ENCODE measurements around the gene CCDC136.

CCDC136 gene

DNA sequence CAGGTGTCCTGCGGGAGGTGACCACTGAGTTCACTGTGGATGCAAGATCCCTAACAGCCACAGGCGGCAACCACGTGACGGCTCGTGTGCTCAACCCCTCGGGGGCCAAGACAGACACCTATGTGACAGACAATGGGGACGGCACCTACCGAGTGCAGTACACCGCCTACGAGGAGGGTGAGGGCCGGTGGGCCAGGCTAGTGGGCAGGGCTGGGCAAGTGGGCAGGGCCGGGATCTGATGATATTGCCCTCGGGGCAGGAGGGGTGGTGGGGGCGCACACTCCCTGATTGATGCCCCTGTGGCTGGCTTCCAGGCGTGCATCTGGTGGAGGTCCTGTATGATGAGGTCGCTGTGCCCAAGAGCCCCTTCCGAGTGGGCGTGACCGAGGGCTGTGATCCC is 54.2 kb downstream of the CCDC136 start:
- H3K36me3 Mint-ChIP-seq: no peaks in the 10 kb centered on the region
- no peak for DNase-seq (ENCODE audit: low spot score in 2 of 2)
- ATAC-seq (ENCODE audit: low read depth): no peak
- H3K4me3 Mint-ChIP-seq: no peak overlapping the region
- no peak overlapping the region for H3K27ac Mint-ChIP-seq
- peaks cover 9% of the 10 kb centered on the region for H3K27me3 Mint-ChIP-seq
- H3K9me3 Mint-ChIP-seq: no peaks in the 10 kb centered on the region
- peaks cover 5% of the 10 kb centered on the region for H3K4me1 Mint-ChIP-seq

DNA sequence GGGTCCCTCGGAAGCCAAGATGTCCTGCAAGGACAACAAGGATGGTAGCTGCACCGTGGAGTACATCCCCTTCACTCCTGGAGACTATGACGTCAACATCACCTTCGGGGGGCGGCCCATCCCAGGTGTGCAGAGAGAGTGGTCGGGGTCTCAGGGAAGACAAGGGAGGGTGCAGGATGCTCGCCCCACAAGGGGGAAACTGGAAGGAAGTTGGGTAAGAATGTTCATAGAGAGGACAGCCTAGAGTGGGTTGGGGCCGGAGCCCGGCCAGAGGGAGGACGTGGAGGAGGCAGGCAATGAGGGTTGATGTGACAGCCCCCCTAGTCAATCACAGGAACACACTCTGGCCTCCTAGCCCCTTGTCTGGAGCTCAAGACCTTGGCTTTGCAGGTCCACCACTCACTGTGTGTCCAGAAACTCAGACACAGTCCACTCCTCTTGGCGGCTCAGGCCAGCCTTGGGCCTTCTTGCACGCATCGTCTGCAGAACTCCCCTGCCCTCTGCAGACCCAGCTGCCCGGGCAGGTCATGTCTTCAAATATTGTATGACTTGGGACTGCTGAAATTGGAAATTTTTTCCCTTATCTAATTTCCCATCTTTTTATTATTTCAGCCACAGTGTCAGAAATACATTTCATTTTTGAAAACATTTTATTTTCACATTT is 55.1 kb downstream of the CCDC136 start:
- Mint-ChIP-seq H3K9me3 (no peaks in the 10 kb centered on the region), H3K4me1 (peaks cover 4% of the 10 kb centered on the region), H3K4me3 (no peak overlapping the region), H3K36me3 (no peaks in the 10 kb centered on the region), H3K27me3 (peaks cover 9% of the 10 kb centered on the region), H3K27ac (no peak overlapping the region)
- DNase-seq (ENCODE audit: low spot score in 2 of 2): no peak
- no peak for ATAC-seq (ENCODE audit: low read depth)

DNA sequence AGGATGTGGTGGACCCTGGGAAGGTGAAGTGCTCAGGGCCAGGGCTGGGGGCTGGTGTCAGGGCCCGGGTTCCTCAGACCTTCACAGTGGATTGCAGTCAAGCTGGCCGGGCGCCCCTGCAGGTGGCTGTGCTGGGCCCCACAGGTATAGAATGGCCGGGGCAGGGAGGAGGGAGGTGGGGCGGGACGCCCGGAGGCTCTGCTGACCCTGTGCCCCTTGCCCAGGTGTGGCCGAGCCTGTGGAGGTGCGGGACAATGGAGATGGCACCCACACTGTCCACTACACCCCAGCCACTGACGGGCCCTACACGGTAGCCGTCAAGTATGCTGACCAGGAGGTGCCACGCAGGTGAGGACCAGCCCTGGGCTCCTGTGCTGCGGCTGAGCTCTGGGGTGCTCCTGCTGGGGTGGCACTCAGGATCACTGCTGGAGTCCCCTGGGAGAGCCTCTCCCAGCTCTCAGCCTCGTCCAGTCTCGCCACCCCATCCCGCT is 56.0 kb downstream of the CCDC136 start:
- Mint-ChIP-seq H3K27ac (no peak overlapping the region), H3K36me3 (no peaks in the 10 kb centered on the region), H3K9me3 (no peaks in the 10 kb centered on the region), H3K27me3 (peaks cover 9% of the 10 kb centered on the region), H3K4me1 (no peaks in the 10 kb centered on the region), H3K4me3 (no peak overlapping the region)
- DNase-seq (ENCODE audit: low spot score in 2 of 2) (no peak), ATAC-seq (ENCODE audit: low read depth) (no peak)

DNA sequence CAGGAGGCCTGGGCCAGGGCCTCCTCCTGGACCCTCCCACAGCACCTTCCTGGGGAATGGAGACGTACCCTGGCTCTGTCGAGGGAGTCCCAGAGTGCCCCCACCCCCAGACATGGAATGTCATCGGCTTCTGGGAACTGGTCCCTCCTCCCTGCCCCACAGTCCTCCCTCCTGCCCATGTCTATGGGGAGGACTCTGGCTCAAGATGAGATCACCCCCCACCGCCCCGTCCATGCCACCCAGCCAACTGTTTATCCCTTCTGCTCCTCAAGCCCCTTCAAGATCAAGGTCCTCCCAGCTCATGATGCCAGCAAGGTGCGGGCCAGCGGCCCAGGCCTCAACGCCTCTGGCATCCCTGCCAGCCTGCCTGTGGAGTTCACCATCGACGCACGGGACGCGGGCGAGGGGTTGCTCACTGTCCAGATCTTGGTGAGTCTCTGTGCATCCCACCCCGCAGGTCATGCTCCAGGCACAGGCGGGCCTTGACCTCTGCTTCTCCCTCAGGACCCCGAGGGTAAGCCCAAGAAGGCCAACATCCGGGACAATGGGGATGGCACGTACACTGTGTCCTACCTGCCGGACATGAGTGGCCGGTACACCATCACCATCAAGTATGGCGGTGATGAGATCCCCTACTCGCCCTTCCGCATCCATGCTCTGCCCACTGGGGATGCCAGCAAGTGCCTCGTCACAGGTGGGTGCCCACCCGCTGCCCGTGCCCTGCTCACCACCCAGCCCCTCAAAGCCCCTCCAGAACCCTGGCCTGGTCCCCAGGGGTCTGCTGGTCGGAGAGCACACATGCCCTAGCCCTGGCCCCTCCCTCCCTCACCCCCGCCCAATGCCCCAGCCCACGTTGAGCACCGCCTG is 56.8 kb downstream of the CCDC136 start:
- Mint-ChIP-seq H3K36me3 (no peaks in the 10 kb centered on the region), H3K4me3 (no peak overlapping the region), H3K27ac (no peak overlapping the region), H3K27me3 (peaks cover 10% of the 10 kb centered on the region), H3K4me1 (no peaks in the 10 kb centered on the region), H3K9me3 (no peaks in the 10 kb centered on the region)
- no peak for DNase-seq (ENCODE audit: low spot score in 2 of 2)
- no peak for ATAC-seq (ENCODE audit: low read depth)

DNA sequence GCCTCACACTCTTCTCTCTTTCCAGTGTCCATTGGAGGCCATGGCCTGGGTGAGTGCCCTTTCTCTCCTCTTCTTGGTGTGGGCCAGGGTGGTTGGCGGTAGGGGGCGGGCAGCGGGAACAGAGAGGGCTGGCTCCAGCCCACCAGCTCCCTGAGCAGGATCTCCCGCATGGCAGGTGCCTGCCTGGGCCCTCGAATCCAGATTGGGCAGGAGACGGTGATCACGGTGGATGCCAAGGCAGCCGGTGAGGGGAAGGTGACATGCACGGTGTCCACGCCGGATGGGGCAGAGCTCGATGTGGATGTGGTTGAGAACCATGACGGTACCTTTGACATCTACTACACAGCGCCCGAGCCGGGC is 57.4 kb downstream of the CCDC136 start:
- Mint-ChIP-seq H3K27me3 (peaks cover 12% of the 10 kb centered on the region), H3K4me1 (peaks cover 2% of the 10 kb centered on the region)

DNA sequence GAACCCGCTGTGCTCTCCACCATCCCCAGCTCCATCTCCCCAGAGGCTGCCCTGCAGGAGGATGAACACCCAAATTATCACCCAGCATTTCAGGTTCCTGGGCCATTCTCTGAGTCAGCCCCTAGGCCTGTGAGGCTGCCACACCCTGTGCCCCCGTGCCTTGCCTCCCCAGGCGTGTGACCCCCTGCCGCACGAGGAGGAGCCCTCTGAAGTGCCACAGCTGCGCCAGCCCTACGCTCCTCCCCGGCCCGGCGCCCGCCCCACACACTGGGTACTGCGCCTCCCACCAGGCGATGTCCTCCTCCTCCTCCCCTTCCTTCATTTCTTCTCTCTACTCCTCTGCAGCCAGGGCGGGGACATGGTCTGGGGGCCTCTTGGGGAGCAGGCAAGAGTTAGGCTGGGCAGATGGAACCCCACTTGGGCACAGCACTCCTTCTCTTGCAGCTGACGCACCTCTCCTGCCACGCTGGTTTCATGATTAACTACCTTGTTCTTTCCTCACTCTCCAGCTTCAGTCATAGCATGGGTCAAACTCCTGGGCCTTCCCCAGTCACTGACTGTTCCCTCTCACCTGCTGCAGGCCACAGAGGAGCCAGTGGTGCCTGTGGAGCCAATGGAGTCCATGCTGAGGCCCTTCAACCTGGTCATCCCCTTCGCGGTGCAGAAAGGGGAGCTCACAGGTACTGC is 58.2 kb downstream of the CCDC136 start:
- DNase-seq (ENCODE audit: low spot score in 2 of 2) (no peak), ATAC-seq (ENCODE audit: low read depth) (no peak)
- Mint-ChIP-seq H3K36me3 (peaks cover 1% of the 10 kb centered on the region), H3K4me1 (peaks cover 2% of the 10 kb centered on the region), H3K27ac (no peak overlapping the region), H3K9me3 (no peaks in the 10 kb centered on the region), H3K27me3 (peaks cover 12% of the 10 kb centered on the region), H3K4me3 (no peak overlapping the region)

More for the DNA sequence above, 57.4 kb downstream of the CCDC136 start:
- H3K27ac Mint-ChIP-seq: no peak overlapping the region
- no peaks in the 10 kb centered on the region for H3K9me3 Mint-ChIP-seq
- no peak overlapping the region for H3K4me3 Mint-ChIP-seq
- DNase-seq (ENCODE audit: low spot score in 2 of 2): no peak
- ATAC-seq (ENCODE audit: low read depth): no peak
- H3K36me3 Mint-ChIP-seq: peaks cover 1% of the 10 kb centered on the region

DNA sequence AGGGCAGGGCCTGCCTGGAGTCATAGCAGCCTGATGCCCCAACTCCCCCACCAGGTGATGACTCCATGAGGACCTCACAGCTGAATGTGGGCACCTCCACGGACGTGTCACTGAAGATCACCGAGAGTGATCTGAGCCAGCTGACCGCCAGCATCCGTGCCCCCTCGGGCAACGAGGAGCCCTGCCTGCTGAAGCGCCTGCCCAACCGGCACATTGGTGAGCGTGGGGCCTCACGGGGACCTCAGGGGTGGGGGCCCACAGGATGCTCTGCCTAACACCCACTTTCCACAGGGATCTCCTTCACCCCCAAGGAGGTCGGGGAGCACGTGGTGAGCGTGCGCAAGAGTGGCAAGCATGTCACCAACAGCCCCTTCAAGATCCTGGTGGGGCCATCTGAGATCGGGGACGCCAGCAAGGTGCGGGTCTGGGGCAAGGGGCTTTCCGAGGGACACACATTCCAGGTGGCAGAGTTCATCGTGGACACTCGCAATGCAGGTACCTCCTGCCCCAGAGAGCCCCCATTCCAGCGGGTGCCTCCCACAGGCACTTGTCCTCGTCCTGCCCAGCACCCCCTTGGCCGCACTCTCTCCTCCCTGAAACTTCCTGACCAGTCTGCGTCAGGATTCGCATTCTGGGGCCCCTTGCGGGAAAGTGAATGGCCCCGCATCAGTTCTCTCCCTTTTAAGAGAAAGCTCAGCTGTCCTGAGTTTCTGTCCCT is 60.9 kb downstream of the CCDC136 start:
- Mint-ChIP-seq H3K36me3 (peaks cover 1% of the 10 kb centered on the region), H3K4me1 (peaks cover 2% of the 10 kb centered on the region), H3K27ac (no peak overlapping the region), H3K27me3 (peaks cover 8% of the 10 kb centered on the region), H3K4me3 (no peak overlapping the region), H3K9me3 (no peaks in the 10 kb centered on the region)
- DNase-seq (ENCODE audit: low spot score in 2 of 2) (no peak), ATAC-seq (ENCODE audit: low read depth) (no peak)

DNA sequence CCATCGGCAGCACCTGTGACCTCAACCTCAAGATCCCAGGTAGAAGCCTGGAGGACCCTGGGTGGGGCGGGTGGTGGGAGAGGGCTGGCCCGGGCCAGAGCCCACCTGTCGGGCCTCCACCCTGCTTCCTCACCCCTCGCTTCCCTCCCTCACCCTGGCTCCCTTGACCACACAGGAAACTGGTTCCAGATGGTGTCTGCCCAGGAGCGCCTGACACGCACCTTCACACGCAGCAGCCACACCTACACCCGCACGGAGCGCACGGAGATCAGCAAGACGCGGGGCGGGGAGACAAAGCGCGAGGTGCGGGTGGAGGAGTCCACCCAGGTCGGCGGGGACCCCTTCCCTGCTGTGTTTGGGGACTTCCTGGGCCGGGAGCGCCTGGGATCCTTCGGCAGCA is 62.0 kb downstream of the CCDC136 start:
- H3K9me3 Mint-ChIP-seq: no peaks in the 10 kb centered on the region
- peaks cover 1% of the 10 kb centered on the region for H3K36me3 Mint-ChIP-seq
- no peak overlapping the region for H3K4me3 Mint-ChIP-seq
- ATAC-seq (ENCODE audit: low read depth): no peak
- no peak overlapping the region for H3K27ac Mint-ChIP-seq
- peaks cover 8% of the 10 kb centered on the region for H3K27me3 Mint-ChIP-seq
- peaks cover 2% of the 10 kb centered on the region for H3K4me1 Mint-ChIP-seq
- no peak for DNase-seq (ENCODE audit: low spot score in 2 of 2)

DNA sequence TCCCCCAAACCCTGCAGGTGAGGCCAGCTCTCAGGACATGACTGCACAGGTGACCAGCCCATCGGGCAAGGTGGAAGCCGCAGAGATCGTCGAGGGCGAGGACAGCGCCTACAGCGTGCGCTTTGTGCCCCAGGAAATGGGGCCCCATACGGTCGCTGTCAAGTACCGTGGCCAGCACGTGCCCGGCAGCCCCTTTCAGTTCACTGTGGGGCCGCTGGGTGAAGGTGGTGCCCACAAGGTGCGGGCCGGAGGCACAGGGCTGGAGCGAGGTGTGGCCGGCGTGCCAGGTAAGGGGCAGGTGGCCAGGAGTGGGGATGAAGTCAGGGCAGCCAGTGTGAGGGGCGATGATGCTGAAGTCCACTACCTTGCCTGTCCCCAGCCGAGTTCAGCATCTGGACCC is 62.6 kb downstream of the CCDC136 start:
- Mint-ChIP-seq H3K27me3 (peaks cover 6% of the 10 kb centered on the region), H3K27ac (no peak overlapping the region)

DNA sequence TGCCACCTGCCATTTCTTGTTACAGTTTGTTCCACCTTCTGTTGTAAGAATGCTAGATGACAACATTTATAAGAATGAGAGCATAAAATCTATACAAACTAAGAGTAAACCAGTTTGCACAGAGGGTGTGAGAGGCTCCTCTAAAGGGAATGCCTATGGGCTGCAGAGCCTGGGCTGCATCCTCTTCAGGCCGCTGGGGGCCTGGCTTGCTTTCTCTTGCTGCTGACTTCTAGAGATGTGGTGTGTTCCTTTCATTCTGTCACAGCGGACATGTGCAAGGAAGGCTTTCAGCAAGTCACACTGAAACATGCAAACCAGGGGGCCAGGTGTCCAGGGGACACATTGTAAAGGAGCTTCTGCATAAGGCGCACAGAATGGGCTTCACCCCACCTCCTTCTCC is 63.8 kb downstream of the CCDC136 start:
- Mint-ChIP-seq H3K4me1 (peaks cover 2% of the 10 kb centered on the region), H3K36me3 (peaks cover 1% of the 10 kb centered on the region), H3K27me3 (peaks cover 3% of the 10 kb centered on the region), H3K27ac (no peak overlapping the region), H3K4me3 (no peak overlapping the region), H3K9me3 (no peaks in the 10 kb centered on the region)
- ATAC-seq (ENCODE audit: low read depth) (peak; percentile 45), DNase-seq (ENCODE audit: low spot score in 2 of 2) (no peak)

More for the DNA sequence above, 62.6 kb downstream of the CCDC136 start:
- ATAC-seq (ENCODE audit: low read depth): no peak
- Mint-ChIP-seq H3K4me3 (no peak overlapping the region), H3K9me3 (no peaks in the 10 kb centered on the region), H3K4me1 (peaks cover 2% of the 10 kb centered on the region), H3K36me3 (peaks cover 1% of the 10 kb centered on the region)
- no peak for DNase-seq (ENCODE audit: low spot score in 2 of 2)

DNA sequence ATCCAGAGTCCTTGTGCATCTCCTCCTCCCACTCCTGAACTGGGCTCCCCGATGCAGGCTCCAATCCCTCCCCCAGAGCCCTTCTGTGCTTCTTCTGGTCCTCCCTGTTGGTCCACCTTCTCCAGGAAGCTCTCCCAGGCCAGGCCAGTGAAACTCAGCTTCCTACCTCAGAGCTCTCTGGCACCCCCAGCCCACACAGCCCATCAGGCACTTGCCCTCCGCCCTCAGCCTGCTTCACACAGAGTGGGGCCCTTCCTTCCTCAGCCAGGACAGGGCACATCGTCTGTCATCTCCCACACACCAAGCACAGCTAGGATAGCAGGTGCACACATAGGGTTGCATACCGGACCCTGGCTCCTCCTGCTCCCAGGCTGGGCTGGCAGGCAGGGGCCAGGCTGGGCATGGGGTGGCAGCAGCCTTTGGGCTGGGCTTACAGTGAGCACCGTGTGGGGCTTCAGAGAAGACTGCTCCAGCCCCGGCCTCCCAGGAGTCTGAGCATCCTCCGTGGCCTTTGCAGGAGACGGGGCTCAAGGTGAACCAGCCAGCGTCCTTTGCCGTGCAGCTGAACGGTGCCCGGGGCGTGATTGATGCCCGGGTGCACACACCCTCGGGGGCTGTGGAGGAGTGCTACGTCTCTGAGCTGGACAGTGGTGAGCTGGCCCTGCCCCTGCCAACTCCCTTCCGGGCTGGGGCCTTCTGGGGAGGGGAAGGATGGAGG is 64.4 kb downstream of the CCDC136 start:
- no peak overlapping the region for H3K27ac Mint-ChIP-seq
- H3K36me3 Mint-ChIP-seq: peaks cover 1% of the 10 kb centered on the region
- no peak overlapping the region for H3K4me3 Mint-ChIP-seq
- peaks cover 3% of the 10 kb centered on the region for H3K27me3 Mint-ChIP-seq
- DNase-seq (ENCODE audit: low spot score in 2 of 2): no peak
- no peak for ATAC-seq (ENCODE audit: low read depth)
- H3K4me1 Mint-ChIP-seq: peaks cover 2% of the 10 kb centered on the region
- H3K9me3 Mint-ChIP-seq: no peaks in the 10 kb centered on the region

DNA sequence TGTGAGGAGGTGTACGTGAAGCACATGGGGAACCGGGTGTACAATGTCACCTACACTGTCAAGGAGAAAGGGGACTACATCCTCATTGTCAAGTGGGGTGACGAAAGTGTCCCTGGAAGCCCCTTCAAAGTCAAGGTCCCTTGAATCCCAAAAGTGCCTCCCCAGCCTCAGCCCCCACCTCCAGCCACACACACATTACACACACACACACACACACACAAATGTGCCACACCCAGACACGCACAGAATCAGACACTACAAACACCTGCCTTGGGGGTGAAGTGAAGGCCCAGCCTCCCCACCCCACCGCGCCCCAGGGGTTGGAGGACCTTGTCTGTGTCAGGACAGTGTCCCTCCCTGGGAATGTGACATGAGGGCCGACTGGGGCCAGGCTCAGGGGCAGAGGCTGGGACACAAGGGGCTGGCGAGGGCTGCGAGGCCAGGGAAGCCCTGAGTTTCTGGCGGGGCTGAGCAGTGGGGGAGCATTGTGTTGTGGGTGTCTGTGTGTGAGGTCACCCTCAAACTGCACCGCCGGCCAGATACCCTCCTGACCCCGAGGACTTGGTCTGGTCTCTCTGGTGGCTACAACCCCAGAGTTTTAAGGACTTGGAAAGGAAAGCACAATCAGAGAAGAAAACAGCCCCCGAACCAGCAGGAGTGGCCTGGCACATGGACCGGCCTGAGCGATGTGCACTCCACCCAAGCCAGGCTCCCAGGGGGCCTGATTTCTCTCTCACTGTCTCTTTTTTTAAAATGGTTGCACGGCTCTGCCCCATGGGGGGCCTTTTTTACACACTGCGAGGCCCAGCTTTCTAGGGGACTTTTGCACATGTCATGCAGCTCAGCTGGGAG is 66.8 kb downstream of the CCDC136 start:
- H3K27ac Mint-ChIP-seq: no peak overlapping the region
- DNase-seq (ENCODE audit: low spot score in 2 of 2) (no peak), ATAC-seq (ENCODE audit: low read depth) (no peak)

More for the DNA sequence above, 66.8 kb downstream of the CCDC136 start:
- Mint-ChIP-seq H3K27me3 (peaks cover 2% of the 10 kb centered on the region), H3K4me3 (no peak overlapping the region), H3K4me1 (peaks cover 8% of the 10 kb centered on the region), H3K36me3 (peaks cover 1% of the 10 kb centered on the region), H3K9me3 (no peaks in the 10 kb centered on the region)

All from memory B cell (primary cell).